ENCODE measurements around the gene AASDHPPT.

- no peak for TF ChIP-seq PHF8 (IDR thresholded peaks at IDR 0.05; ENCODE audit: borderline replicate concordance, low read depth)
- TF ChIP-seq, protein P1, sequence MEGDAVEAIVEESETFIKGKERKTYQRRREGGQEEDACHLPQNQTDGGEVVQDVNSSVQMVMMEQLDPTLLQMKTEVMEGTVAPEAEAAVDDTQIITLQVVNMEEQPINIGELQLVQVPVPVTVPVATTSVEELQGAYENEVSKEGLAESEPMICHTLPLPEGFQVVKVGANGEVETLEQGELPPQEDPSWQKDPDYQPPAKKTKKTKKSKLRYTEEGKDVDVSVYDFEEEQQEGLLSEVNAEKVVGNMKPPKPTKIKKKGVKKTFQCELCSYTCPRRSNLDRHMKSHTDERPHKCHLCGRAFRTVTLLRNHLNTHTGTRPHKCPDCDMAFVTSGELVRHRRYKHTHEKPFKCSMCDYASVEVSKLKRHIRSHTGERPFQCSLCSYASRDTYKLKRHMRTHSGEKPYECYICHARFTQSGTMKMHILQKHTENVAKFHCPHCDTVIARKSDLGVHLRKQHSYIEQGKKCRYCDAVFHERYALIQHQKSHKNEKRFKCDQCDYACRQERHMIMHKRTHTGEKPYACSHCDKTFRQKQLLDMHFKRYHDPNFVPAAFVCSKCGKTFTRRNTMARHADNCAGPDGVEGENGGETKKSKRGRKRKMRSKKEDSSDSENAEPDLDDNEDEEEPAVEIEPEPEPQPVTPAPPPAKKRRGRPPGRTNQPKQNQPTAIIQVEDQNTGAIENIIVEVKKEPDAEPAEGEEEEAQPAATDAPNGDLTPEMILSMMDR (IDR thresholded peaks at IDR 0.05) = no peak
- no peak for TF ChIP-seq RARB (CRISPR knock-in tag; IDR thresholded peaks at IDR 0.05)
- no peak for TF ChIP-seq NFE2L2 (conservative IDR thresholded peaks at IDR 0.05; ENCODE audit: low read length)
- no peak for TF ChIP-seq RFX5 (IDR thresholded peaks at IDR 0.05)
- TF ChIP-seq POLR2A (IDR thresholded peaks at IDR 0.05; ENCODE audit: low read length) = no peak
- TF ChIP-seq, protein P2, sequence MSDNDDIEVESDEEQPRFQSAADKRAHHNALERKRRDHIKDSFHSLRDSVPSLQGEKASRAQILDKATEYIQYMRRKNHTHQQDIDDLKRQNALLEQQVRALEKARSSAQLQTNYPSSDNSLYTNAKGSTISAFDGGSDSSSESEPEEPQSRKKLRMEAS (IDR thresholded peaks at IDR 0.05) = no peak
- TF ChIP-seq PBX3 (IDR thresholded peaks at IDR 0.05) = no peak
- TF ChIP-seq EP300 (IDR thresholded peaks at IDR 0.05) = no peak
- no peak for TF ChIP-seq NPAS2 (CRISPR knock-in tag; IDR thresholded peaks at IDR 0.05; ENCODE audit: borderline replicate concordance)
- TF ChIP-seq, protein P3, sequence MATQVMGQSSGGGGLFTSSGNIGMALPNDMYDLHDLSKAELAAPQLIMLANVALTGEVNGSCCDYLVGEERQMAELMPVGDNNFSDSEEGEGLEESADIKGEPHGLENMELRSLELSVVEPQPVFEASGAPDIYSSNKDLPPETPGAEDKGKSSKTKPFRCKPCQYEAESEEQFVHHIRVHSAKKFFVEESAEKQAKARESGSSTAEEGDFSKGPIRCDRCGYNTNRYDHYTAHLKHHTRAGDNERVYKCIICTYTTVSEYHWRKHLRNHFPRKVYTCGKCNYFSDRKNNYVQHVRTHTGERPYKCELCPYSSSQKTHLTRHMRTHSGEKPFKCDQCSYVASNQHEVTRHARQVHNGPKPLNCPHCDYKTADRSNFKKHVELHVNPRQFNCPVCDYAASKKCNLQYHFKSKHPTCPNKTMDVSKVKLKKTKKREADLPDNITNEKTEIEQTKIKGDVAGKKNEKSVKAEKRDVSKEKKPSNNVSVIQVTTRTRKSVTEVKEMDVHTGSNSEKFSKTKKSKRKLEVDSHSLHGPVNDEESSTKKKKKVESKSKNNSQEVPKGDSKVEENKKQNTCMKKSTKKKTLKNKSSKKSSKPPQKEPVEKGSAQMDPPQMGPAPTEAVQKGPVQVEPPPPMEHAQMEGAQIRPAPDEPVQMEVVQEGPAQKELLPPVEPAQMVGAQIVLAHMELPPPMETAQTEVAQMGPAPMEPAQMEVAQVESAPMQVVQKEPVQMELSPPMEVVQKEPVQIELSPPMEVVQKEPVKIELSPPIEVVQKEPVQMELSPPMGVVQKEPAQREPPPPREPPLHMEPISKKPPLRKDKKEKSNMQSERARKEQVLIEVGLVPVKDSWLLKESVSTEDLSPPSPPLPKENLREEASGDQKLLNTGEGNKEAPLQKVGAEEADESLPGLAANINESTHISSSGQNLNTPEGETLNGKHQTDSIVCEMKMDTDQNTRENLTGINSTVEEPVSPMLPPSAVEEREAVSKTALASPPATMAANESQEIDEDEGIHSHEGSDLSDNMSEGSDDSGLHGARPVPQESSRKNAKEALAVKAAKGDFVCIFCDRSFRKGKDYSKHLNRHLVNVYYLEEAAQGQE (IDR thresholded peaks at IDR 0.05) = no peak
- TF ChIP-seq HDAC2 (IDR thresholded peaks at IDR 0.05) = no peak
- TF ChIP-seq ZC3H11A (IDR thresholded peaks at IDR 0.05) = no peak
- TF ChIP-seq HMGXB4 (CRISPR knock-in tag; IDR thresholded peaks at IDR 0.05; ENCODE audit: borderline replicate concordance) = no peak
These were observed 14.5 kb upstream of the AASDHPPT start for GRCh38 chr11:106063009-106063408.
